Right hindlimb (tissue), 1 donor: ENCODE results near the gene GON4L.
"Not testable (repeated sequence)": the region's sequence is repeated elsewhere in the genome, so short reads cannot be mapped to it uniquely, and the experiment has no call there.

Source experiments
- DNase-seq: peaks from one replicate; pipeline ENCODE4 v3.0.0-alpha.2; 2018

The GON4L gene

GRCh38 chr1:155856975-155857930, at the start of gene GON4L:
Gene GON4L (minus strand): TSS chr1:155857214. CDS start chr1:155853780, 3,434 bp downstream.
- DNase-seq, result peak; percentile 93

GRCh38 chr1:155904261-155904660, 47.2 kb upstream of the GON4L start:
- no peak for DNase-seq

- DNase-seq, result no peak
These were observed 43.1 kb upstream of the GON4L start for GRCh38 chr1:155900161-155900560.

GRCh38 chr1:155899683-155900082, 42.7 kb upstream of the GON4L start:
- DNase-seq, result no peak

GRCh38 chr1:155898888-155899287, 41.9 kb upstream of the GON4L start:
- DNase-seq, result no peak

GRCh38 chr1:155897746-155898145, 40.7 kb upstream of the GON4L start:
- no peak for DNase-seq

- DNase-seq, result not testable (repeated sequence)
These were observed 39.5 kb upstream of the GON4L start for GRCh38 chr1:155896476-155896875.

- not testable (repeated sequence) for DNase-seq
These were observed 38.6 kb upstream of the GON4L start for GRCh38 chr1:155895617-155896016.

- peak; percentile 35 for DNase-seq
These were observed 36.6 kb upstream of the GON4L start for GRCh38 chr1:155893389-155894142.

- DNase-seq, result no peak
These were observed 35.8 kb upstream of the GON4L start for GRCh38 chr1:155892796-155893195.

- DNase-seq, result no peak
These were observed 33.2 kb upstream of the GON4L start for GRCh38 chr1:155890251-155890650.

- DNase-seq, result no peak
These were observed 32.6 kb upstream of the GON4L start for GRCh38 chr1:155889566-155889965.

- no peak for DNase-seq
These were observed 31.5 kb upstream of the GON4L start for GRCh38 chr1:155888481-155888880.

GRCh38 chr1:155884982-155885381, 28.0 kb upstream of the GON4L start:
- DNase-seq, result no peak

GRCh38 chr1:155884031-155884960, 27.3 kb upstream of the GON4L start:
- no peak for DNase-seq

- DNase-seq, result no peak
These were observed 25.8 kb upstream of the GON4L start for GRCh38 chr1:155882766-155883165.

GRCh38 chr1:155882235-155882634, 25.2 kb upstream of the GON4L start:
- DNase-seq, result no peak

- no peak for DNase-seq
These were observed 23.9 kb upstream of the GON4L start for GRCh38 chr1:155880950-155881349.

GRCh38 chr1:155880251-155880650, 23.2 kb upstream of the GON4L start:
- DNase-seq, result no peak

- DNase-seq, result no peak
These were observed 20.9 kb upstream of the GON4L start for GRCh38 chr1:155877945-155878344.

GRCh38 chr1:155873860-155874259, 16.8 kb upstream of the GON4L start:
- no peak for DNase-seq

GRCh38 chr1:155872527-155872926, 15.5 kb upstream of the GON4L start:
- no peak for DNase-seq

GRCh38 chr1:155871390-155871789, 14.4 kb upstream of the GON4L start:
- DNase-seq, result peak; percentile 77
